Thymus (tissue), 11 donors: ENCODE results near the gene HNRNPA2B1. TPM values are rescaled to one million over a fixed set of nuclear protein-coding genes. Genes with fewer than 3 reads are reported as not detected.
"Not testable (repeated sequence)": the region's sequence is repeated elsewhere in the genome, so short reads cannot be mapped to it uniquely, and the experiment has no call there.

Source experiments
- DNase-seq, 9 donors: peaks; one replicate each; pipeline ENCODE4 v3.0.0-alpha.2; 2013; ENCODE audit warnings: low spot score in 9 of 9, low read depth in 6 of 9, missing footprints in 1 of 9
- H3K27ac ChIP-seq, 2 donors: one replicate each; pipeline ENCODE4 v1.5.1; 2013; ENCODE audit warnings: control low read depth in 1 of 2, low read depth in 1 of 2, low read length in 1 of 2, mild to moderate bottlenecking in 1 of 2, moderate library complexity in 1 of 2
- H3K27me3 ChIP-seq, 2 donors: one replicate each; pipeline ENCODE4 v1.5.1; 2013; ENCODE audit warnings: low read length in 1 of 2; ENCODE audit not compliant: control insufficient read depth in 2 of 2, insufficient read depth in 1 of 2
- H3K36me3 ChIP-seq, 2 donors: one replicate each; pipeline ENCODE4 v1.5.1; 2013; ENCODE audit warnings: low read length in 1 of 2, mild to moderate bottlenecking in 1 of 2, moderate library complexity in 1 of 2; ENCODE audit not compliant: control insufficient read depth in 2 of 2, insufficient read depth in 2 of 2
- H3K4me1 ChIP-seq, 2 donors: one replicate each; pipeline ENCODE4 v1.5.1; 2013; ENCODE audit warnings: low read length in 2 of 2; ENCODE audit not compliant: control insufficient read depth in 2 of 2, insufficient read depth in 2 of 2
- H3K4me3 ChIP-seq, 2 donors: one replicate each; pipeline ENCODE4 v1.5.1; 2013; ENCODE audit warnings: low read length in 2 of 2, control low read depth in 1 of 2, mild to moderate bottlenecking in 1 of 2
- H3K9me3 ChIP-seq, 2 donors: one replicate each; pipeline ENCODE4 v1.5.1; 2013; ENCODE audit warnings: low read length in 1 of 2, mild to moderate bottlenecking in 1 of 2; ENCODE audit not compliant: control insufficient read depth in 2 of 2, insufficient read depth in 1 of 2
- WGBS: extraction: QIAGEN DNeasy Blood & Tissue Kit; methylation state at CpG from one replicate; pipeline ENCODE4 v1.1.7; 2013; 5-methylcytosine and 5-hydroxymethylcytosine counted together
- polyA plus RNA-seq: library from polyadenylated mRNA; stranded (reverse); fragments of 200-250 nt; gene quantifications from one replicate; pipeline ENCODE4 v1.2.3, GENCODE V29; 2013
- total RNA-seq: library from RNA; stranded (reverse); fragments of 120-200 nt; gene quantifications from one replicate; pipeline ENCODE4 v1.2.4, GENCODE V29; 2013
- donor health status: healthy.

HNRNPA2B1 gene
- total and polyA plus RNA-seq, 2 donors = 212 to 767 TPM

DNA sequence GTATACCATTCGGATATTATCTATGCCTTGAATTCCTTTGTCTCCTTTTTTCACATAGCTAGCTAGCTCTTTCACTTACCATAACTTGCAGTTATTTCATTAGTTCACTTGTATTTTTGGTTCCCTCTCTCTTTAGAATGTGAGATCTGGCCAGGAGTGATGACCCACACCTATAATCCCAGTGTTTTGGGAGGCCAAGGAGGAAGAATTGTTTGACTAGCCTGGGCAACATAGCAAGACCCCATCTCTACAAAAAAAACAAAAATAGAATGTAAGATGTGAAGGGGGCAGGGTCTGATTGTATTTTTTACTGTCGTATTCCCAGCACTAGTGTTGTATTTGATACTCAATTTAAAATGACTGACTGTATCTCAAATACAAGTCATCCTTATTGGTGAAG, 28.9 kb downstream of the HNRNPA2B1 start:
- no peaks in the 10 kb centered on the region for H3K27me3 ChIP-seq
- no peak for DNase-seq
- WGBS = over 99% methylated on average over 2 of the region's 2 CpGs

DNA sequence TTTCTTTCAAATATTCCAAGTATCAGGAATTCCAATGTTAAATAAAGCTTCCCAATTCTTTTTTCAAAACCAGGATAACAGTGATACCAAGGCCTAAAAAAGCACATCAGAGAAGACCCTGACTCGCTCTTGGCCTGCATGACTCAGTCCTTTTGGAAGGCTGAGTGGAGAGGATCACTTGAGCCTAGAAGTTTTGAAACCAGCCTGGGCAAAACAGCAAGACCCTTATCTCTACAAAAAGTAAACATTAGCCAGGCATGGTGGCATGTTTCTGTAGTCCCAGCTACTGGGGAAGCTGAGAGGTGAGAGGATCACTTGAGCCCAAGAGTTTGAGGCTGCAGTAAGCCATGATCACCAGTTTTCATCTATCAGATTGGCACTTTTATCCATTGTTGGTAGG, 29.9 kb downstream of the HNRNPA2B1 start:
- no peaks in the 10 kb centered on the region for H3K9me3 ChIP-seq
- no peaks in the 10 kb centered on the region for H3K27me3 ChIP-seq
- DNase-seq = no peak
- peaks cover 5 to 9% of the 10 kb centered on the region in 2 donors for H3K36me3 ChIP-seq
- 99% methylated on average over 1 of the region's 1 CpG for WGBS
- H3K27ac ChIP-seq = no peak overlapping the region
- no peak overlapping the region for H3K4me3 ChIP-seq
- H3K4me1 ChIP-seq = peaks cover 3 to 15% of the 10 kb centered on the region in 2 donors

More for the DNA sequence above, 28.9 kb downstream of the HNRNPA2B1 start:
- Histone ChIP-seq H3K4me1 (peaks cover 3 to 8% of the 10 kb centered on the region in 2 donors), H3K36me3 (peaks cover 5 to 9% of the 10 kb centered on the region in 2 donors), H3K27ac (no peak overlapping the region), H3K9me3 (no peaks in the 10 kb centered on the region), H3K4me3 (no peak overlapping the region)

DNA sequence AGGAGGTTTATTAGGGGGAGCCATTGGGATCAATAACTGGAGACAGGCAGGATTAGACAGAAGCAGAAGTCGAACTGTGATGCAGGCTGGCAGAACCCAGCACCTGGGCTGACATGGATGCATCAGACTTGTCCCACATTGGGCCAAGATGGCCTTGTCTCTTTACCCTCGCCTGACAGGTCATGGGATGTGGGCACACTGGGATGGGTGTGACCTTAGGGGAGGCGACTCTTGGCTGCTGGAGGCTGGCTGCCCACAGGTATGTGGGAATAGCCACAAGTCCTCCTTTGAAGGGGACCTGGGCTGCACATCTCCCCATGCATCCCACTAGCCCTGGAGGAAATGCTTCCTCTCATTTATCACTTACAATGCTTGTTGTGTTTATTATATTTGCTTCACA, 31.3 kb downstream of the HNRNPA2B1 start:
- Histone ChIP-seq H3K27me3 (no peaks in the 10 kb centered on the region), H3K9me3 (no peaks in the 10 kb centered on the region), H3K27ac (no peak overlapping the region), H3K4me3 (no peak overlapping the region), H3K36me3 (peaks cover 5 to 9% of the 10 kb centered on the region in 2 donors), H3K4me1 (peaks cover 3 to 15% of the 10 kb centered on the region in 2 donors)
- DNase-seq = no peak
- WGBS = 81% methylated on average over 3 of the region's 3 CpGs

GRCh38 chr7:26168458-26169023, 32.0 kb downstream of the HNRNPA2B1 start:
- H3K9me3 ChIP-seq = no peaks in the 10 kb centered on the region
- no peak for DNase-seq
- H3K27me3 ChIP-seq = no peaks in the 10 kb centered on the region
- H3K4me1 ChIP-seq = peaks cover 3 to 15% of the 10 kb centered on the region in 2 donors
- H3K4me3 ChIP-seq = no peak overlapping the region
- no peak overlapping the region for H3K27ac ChIP-seq
- WGBS = 92% methylated on average over 6 of the region's 6 CpGs
- H3K36me3 ChIP-seq = peaks cover 5 to 9% of the 10 kb centered on the region in 2 donors

DNA sequence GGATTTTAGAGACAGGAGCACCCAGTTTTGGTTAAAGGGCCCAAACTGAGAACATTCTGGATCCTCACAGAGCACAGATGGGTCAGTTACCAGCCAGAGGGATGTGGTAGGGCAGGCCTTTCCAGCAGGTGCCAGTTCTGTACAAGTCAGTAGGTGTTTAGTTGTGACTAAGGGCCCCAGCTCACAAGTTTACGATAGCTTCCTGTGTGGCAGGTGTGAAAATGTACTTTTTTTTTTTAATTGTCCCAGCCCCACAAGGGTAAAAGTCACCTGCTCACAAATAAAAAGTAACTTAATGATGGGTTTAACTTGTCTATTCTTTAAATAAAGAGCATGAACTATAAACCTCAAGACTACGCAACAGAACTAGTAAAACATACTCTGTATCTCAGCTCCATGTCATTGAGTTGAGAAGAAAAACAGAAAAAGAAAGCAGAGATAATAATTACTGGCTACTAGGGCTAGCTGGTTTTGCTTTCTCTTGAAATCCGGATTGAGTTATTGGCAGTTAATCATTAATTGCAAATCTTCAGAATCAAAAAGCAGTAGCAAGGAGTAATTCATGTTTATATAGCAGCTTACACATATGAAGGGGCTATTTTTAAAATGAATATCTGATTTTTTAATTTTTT, 33.1 kb downstream of the HNRNPA2B1 start:
- Histone ChIP-seq H3K4me1 (peaks cover 3 to 15% of the 10 kb centered on the region in 2 donors), H3K36me3 (peaks cover 5 to 9% of the 10 kb centered on the region in 2 donors), H3K4me3 (no peak overlapping the region), H3K27ac (peak overlapping the region in 1 of 2 donors; percentile 74), H3K27me3 (no peaks in the 10 kb centered on the region), H3K9me3 (no peaks in the 10 kb centered on the region)
- 77% methylated on average over 3 of the region's 3 CpGs for WGBS
- peak in 3 of 9 donors; percentile 40 to 68 (median 44) for DNase-seq

GRCh38 chr7:26166684-26167266, 33.8 kb downstream of the HNRNPA2B1 start:
- Histone ChIP-seq H3K4me3 (no peak overlapping the region), H3K27me3 (no peaks in the 10 kb centered on the region), H3K9me3 (no peaks in the 10 kb centered on the region), H3K4me1 (peaks cover 3 to 15% of the 10 kb centered on the region in 2 donors), H3K27ac (peak overlapping the region in 1 of 2 donors; percentile 74), H3K36me3 (peaks cover 5 to 9% of the 10 kb centered on the region in 2 donors)
- WGBS = 92% methylated on average over 5 of the region's 5 CpGs
- DNase-seq = no peak

GRCh38 chr7:26165950-26166683, 34.4 kb downstream of the HNRNPA2B1 start:
- peaks cover 4 to 9% of the 10 kb centered on the region in 2 donors for H3K36me3 ChIP-seq
- peaks cover 3 to 15% of the 10 kb centered on the region in 2 donors for H3K4me1 ChIP-seq
- whole genome bisulfite sequencing = 95% methylated on average over 9 of the region's 9 CpGs
- no peaks in the 10 kb centered on the region for H3K27me3 ChIP-seq
- no peak for DNase-seq
- peak overlapping the region in 1 of 2 donors; percentile 74 for H3K27ac ChIP-seq
- H3K4me3 ChIP-seq = no peak overlapping the region
- no peaks in the 10 kb centered on the region for H3K9me3 ChIP-seq

- 92% methylated on average over 1 of the region's 1 CpG for WGBS
- H3K27me3 ChIP-seq, H3K4me3 ChIP-seq, H3K27ac ChIP-seq, H3K36me3 ChIP-seq, H3K9me3 ChIP-seq, DNase-seq: not testable (repeated sequence)
- H3K4me1 ChIP-seq = peaks cover 3 to 27% of the 10 kb centered on the region in 2 donors
Measured at GRCh38 chr7:26163804-26164203, 36.7 kb downstream of the HNRNPA2B1 start.

- DNase-seq = no peak
- Histone ChIP-seq H3K4me3 (no peak overlapping the region), H3K27me3 (no peaks in the 10 kb centered on the region), H3K9me3 (no peaks in the 10 kb centered on the region), H3K36me3 (no peaks in the 10 kb centered on the region), H3K27ac (no peak overlapping the region), H3K4me1 (peaks cover 3 to 38% of the 10 kb centered on the region in 2 donors)
- WGBS = 97% methylated on average over 2 of the region's 2 CpGs
Measured at GRCh38 chr7:26162431-26162830, 38.1 kb downstream of the HNRNPA2B1 start.
